ENCODE results near the gene ALDH1L1.

The ALDH1L1 gene

DNA sequence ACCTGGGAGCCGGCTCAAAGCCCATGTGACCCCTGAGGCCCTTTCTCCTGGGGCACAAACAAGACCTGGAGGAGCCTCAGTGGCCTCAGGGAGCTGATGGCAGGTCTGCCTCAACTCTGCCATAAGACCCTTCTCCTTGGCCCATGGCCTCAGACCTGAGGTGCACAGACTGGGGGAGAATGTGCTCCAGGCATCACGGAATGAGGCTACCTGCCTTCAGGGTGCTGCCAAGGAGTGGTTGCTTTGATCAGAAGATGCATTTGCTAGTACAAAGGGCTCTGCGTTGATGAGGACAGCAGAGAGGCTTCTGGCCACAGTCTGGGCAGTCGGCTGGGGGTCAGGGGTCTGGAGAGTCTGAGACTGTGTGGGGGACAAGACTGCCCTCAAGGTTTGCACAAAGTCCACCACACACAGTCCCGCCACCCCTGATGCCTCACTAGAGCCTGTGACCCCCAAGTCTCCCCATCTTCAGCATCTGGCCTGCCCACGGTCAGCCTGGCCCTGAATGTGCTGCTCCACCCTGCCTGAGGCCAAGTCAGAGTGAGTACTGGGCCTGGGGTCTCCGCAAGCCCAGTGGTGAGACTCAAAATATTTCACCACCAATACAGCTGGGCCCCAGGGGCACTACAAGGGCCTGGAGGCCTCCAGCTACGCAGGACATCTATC lies 26.6 kb downstream of the ALDH1L1 start:
- DNase-seq = no peak

- DNase-seq = no peak
These were observed 27.3 kb downstream of the ALDH1L1 start for GRCh38 chr3:126152901-126153694.

- no peak for DNase-seq
These were observed 27.9 kb downstream of the ALDH1L1 start for GRCh38 chr3:126152458-126152857.

- DNase-seq = no peak
These were observed 28.7 kb downstream of the ALDH1L1 start for GRCh38 chr3:126151562-126152302.

- no peak for DNase-seq
These were observed 30.3 kb downstream of the ALDH1L1 start for GRCh38 chr3:126149960-126150515.

DNA sequence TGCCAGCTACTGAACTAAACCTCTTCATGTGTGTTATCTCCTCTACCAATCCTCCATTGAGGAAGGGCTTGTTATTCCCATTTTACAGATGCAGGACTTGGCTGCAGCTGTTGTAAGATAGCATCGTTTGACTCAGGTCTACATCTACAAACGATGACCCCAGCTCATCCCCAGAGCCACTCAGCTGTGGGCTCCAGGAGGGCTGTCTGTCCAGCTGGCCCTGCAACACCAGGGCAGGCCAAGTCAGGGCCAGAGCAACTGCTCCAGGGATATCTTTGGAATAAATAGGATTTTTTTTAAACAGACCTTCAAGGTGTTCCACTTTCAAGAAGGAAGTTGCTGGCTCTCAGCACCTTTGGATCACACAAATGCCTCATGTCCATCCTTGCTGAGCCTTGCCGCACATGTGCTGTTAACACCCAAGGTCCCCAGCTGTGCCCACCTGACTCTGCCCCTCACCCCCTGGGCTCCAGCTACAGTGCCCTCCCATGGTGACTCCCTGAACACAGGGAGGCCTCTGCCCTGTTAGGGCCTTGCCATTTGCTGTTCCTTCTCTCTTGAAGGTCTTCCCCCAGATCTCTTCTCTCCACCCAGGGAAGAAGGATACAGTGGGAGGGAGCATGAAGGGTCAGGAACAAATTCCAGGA lies 31.0 kb downstream of the ALDH1L1 start:
- DNase-seq = no peak

- no peak for DNase-seq
These were observed 32.3 kb downstream of the ALDH1L1 start for GRCh38 chr3:126147932-126148683.

GRCh38 chr3:126147147-126147931 lies 33.0 kb downstream of the ALDH1L1 start:
- DNase-seq = no peak

GRCh38 chr3:126146525-126147146 lies 33.8 kb downstream of the ALDH1L1 start:
- no peak for DNase-seq

DNA sequence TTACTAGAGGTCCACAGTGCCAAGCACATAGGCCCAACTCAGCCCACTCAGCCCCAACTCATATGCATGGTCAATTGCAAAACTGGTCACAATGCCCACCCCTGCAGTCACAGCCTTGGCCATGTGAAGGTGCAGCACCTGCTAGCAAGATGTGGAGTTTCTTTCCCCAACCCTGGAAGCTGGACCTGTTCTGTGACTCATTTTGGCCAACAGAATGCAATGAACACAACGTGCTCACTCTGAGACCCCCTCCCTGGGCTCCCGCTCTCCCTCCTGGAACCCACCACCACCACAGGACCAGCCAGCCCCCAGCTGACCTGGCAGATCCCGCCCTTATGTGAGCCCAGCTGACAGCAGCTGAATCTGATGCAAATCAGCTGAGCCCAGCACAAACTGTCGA lies 34.4 kb downstream of the ALDH1L1 start:
- DNase-seq = no peak

- no peak for DNase-seq
These were observed 37.7 kb downstream of the ALDH1L1 start for GRCh38 chr3:126142652-126143051.

DNA sequence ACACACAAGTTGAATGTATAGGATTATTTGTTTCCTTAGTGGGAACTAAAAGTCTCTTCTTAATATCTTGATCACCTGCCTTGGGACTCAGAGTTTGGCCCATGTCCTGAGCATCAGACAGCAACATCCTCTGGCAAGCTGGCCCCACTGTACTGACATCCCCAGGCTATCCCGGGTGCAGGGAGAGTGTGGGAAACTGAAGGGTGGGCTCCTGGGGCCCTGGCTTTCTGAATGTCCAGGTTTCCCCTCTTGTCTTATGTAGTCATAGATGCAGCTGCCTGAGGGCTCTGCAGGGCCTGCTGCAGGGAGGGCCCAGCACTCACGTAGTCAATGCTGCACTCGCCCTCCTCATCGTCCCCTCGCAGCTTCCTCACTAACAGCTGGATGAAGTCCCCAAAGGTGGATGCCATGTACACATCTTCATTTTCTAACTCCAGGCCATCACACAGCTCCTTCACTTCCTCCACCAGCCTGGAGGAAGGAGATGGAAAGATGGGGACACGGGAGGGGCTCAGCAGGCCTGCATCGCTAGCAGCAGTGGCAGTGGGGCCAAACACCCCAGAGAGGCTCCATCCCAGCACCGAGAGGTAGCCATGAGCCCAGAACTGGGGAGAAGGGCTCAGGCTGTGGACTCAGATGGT lies 42.8 kb downstream of the ALDH1L1 start:
- DNase-seq = no peak

GRCh38 chr3:126136428-126137220 lies 43.8 kb downstream of the ALDH1L1 start:
- DNase-seq = no peak

GRCh38 chr3:126135406-126136076 lies 44.8 kb downstream of the ALDH1L1 start:
- DNase-seq = no peak

DNA sequence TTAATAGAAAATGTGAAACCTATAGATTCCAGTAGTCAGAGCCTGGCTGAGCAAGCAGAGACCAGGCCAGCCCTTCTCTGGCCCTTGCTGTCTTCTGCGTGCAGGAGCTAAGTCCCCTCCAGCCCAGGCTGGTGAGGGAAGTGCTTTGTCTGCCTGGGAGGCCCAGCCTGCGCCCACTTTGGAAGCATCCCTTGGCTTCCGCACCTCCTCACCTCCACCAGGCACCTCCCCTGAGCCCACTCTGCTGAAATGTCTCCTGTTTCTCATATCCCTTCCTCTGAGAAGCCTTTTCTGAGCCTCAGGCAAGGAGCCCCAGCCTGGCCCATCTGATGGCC lies 45.3 kb downstream of the ALDH1L1 start:
- no peak for DNase-seq

GRCh38 chr3:126134219-126134975 lies 46.0 kb downstream of the ALDH1L1 start:
- DNase-seq = no peak

DNA sequence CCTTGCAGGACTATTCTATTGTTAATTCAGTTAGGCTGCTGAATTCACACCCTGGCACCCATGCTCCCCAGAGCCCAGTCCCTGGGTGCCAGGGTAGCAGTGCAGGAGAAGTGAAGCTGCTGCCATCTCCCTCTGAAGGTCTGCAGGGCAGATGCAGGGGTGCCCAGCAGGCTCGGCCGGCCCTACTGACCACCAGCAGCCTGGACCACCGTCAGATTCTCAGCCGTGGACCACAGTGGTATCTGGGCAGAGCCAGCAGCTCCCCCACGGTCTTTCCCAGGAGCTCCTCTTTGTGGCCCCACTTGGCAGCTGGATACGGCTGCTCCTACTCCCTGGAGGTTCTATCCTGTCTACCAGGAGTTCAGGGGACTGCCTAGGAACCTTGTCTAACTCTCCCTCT lies 46.8 kb downstream of the ALDH1L1 start:
- DNase-seq = no peak

Data from NCI-H226 (cell line).